ENCODE measurements around the gene SNAP25.

- TF ChIP-seq POLR2A (IDR thresholded peaks at IDR 0.05; ENCODE audit: low read length) (no peak), GATA1 (IDR thresholded peaks at IDR 0.05; ENCODE audit: low read depth, low read length) (no peak)
Measured at GRCh38 chr20:10221021-10221420, 2.4 kb downstream of the SNAP25 start.

Measured in erythroblast (primary cell).